HepG2 (cell line): Measurements from ENCODE around the gene NAA25. TPM values are rescaled to one million over a fixed set of nuclear protein-coding genes. Genes with fewer than 3 reads are reported as not detected.

Source experiments
- ATF3 ChIP-seq: sonication (generic); formaldehyde crosslinking; IDR thresholded peaks from 2 replicates; pipeline ENCODE4 v1.4.0; 2020; ENCODE audit warnings: missing genetic modification reagents
- ATF7 ChIP-seq, 2 experiments: fragments of 450-650 bp in 1 of 2; sonication (generic) in 1 of 2; formaldehyde crosslinking in 1 of 2; IDR thresholded peaks; 2 replicates each; pipeline versions ENCODE4 v1.4.0 to v1.6.1; 2016 to 2020; ENCODE audit warnings: antibody characterized with exemption in 1 of 2, mild to moderate bottlenecking in 1 of 2, missing genetic modification reagents in 1 of 2
- ATRX ChIP-seq: sonication (generic); formaldehyde crosslinking; IDR thresholded peaks from 2 replicates; pipeline ENCODE4 v1.4.0; 2020; ENCODE audit warnings: missing genetic modification reagents, borderline replicate concordance
- CREM ChIP-seq, 2 experiments: sonication (generic) in 1 of 2; formaldehyde crosslinking in 1 of 2; IDR thresholded peaks; 2 replicates each; pipeline versions ENCODE4 v1.4.0 to v1.6.1; 2016 to 2020; ENCODE audit warnings: antibody characterized with exemption in 1 of 2, mild to moderate bottlenecking in 1 of 2, missing genetic modification reagents in 1 of 2
- GFI1 ChIP-seq: sonication (generic); formaldehyde crosslinking; IDR thresholded peaks from 2 replicates; pipeline ENCODE4 v1.5.0; 2020; ENCODE audit warnings: missing genetic modification reagents, mild to moderate bottlenecking, borderline replicate concordance
- NR2C2 ChIP-seq: sonication (generic); formaldehyde crosslinking; IDR thresholded peaks from 2 replicates; pipeline ENCODE4 v1.4.0; 2020; ENCODE audit warnings: missing genetic modification reagents, mild to moderate bottlenecking, moderate library complexity, borderline replicate concordance
- RCOR2 ChIP-seq: IDR thresholded peaks from 2 replicates; pipeline ENCODE4 v1.6.1; 2016; ENCODE audit warnings: missing biosample characterization, missing genetic modification reagents
- SIX4 ChIP-seq: sonication (generic); formaldehyde crosslinking; IDR thresholded peaks from 2 replicates; pipeline ENCODE4 v1.4.0; 2020; ENCODE audit warnings: missing genetic modification reagents
- SOX5 ChIP-seq: IDR thresholded peaks from 2 replicates; pipeline ENCODE4 v1.6.1; 2016; ENCODE audit warnings: borderline replicate concordance
- SP2 ChIP-seq: sonication (generic); formaldehyde crosslinking; IDR thresholded peaks from 2 replicates; pipeline ENCODE4 v1.5.1; 2020; ENCODE audit warnings: mild to moderate bottlenecking, missing genetic modification reagents
- TBL1XR1 ChIP-seq: fragments of 150-350 bp; IDR thresholded peaks from 2 replicates; pipeline ENCODE4 v1.6.1; 2014; ENCODE audit warnings: borderline replicate concordance, low read length; ENCODE audit not compliant: partially characterized antibody
- U2AF1 ChIP-seq: fragments of 200-400 bp; formaldehyde crosslinking; optimal IDR thresholded peaks from 2 replicates; pipeline ENCODE3; 2017; ENCODE audit warnings: mild to moderate bottlenecking, low read depth, low read length
- ZBTB26 ChIP-seq: IDR thresholded peaks from 2 replicates; pipeline ENCODE4 v1.6.1; 2016; ENCODE audit warnings: missing compliant biosample characterization, missing genetic modification reagents, borderline replicate concordance
- ZFYVE20 ChIP-seq: sonication (generic); formaldehyde crosslinking; IDR thresholded peaks from 2 replicates; pipeline ENCODE4 v1.8.0; 2023; ENCODE audit warnings: low read depth, mild to moderate bottlenecking, moderate library complexity, missing genetic modification reagents, borderline replicate concordance
- ZNF12 ChIP-seq: sonication (generic); formaldehyde crosslinking; IDR thresholded peaks from 2 replicates; pipeline ENCODE4 v1.5.0; 2020; ENCODE audit warnings: missing genetic modification reagents
- ZNF225 ChIP-seq: sonication (generic); formaldehyde crosslinking; IDR thresholded peaks from 2 replicates; pipeline ENCODE4 v1.4.0; 2020; ENCODE audit warnings: mild to moderate bottlenecking, missing genetic modification reagents
- ZNF296 ChIP-seq: sonication (generic); formaldehyde crosslinking; conservative IDR thresholded peaks from 2 replicates; pipeline ENCODE4 v1.5.0; 2020; ENCODE audit warnings: mild to moderate bottlenecking, missing genetic modification reagents
- ZNF350 ChIP-seq: sonication (generic); formaldehyde crosslinking; IDR thresholded peaks from 2 replicates; pipeline ENCODE4 v1.4.0; 2020; ENCODE audit warnings: mild to moderate bottlenecking, low read depth, missing genetic modification reagents, borderline replicate concordance
- ZNF598 ChIP-seq: sonication (generic); formaldehyde crosslinking; IDR thresholded peaks from 2 replicates; pipeline ENCODE4 v1.5.1; 2020; ENCODE audit warnings: mild to moderate bottlenecking, missing genetic modification reagents, borderline replicate concordance
- ZNF891 ChIP-seq: sonication (generic); formaldehyde crosslinking; IDR thresholded peaks from 2 replicates; pipeline ENCODE4 v1.5.0; 2020; ENCODE audit warnings: mild to moderate bottlenecking, missing genetic modification reagents
- polyA plus RNA-seq, 8 experiments: library from polyadenylated mRNA; depleted of rRNA in 3 of 8; stranded (reverse) in 7 of 8; unstranded in 1 of 8; fragments of >200 nt; fragmentation: Illumina TruSeq in 4 of 8; extraction: Trizol in 4 of 8; gene quantifications; 2 replicates each; pipeline versions ENCODE4 v1.2.1 to v1.2.3, GENCODE V29; 2011 to 2016; ENCODE audit warnings: low read depth in 4 of 8, missing spikeins in 1 of 8, mixed read lengths in 1 of 8; ENCODE audit not compliant: insufficient read depth in 1 of 8
- total RNA-seq, 5 experiments: library from RNA; depleted of rRNA; stranded (reverse); fragments of >200 nt; fragmentation: Illumina TruSeq; extraction: Trizol; gene quantifications; 2 replicates each; pipeline ENCODE4 v1.2.3, GENCODE V29; 2016; ENCODE audit warnings: low read depth in 1 of 5
- TF ChIP-seq, protein P1 (sequence below): sonication (generic); formaldehyde crosslinking; IDR thresholded peaks from 2 replicates; pipeline ENCODE4 v1.5.0; 2020; ENCODE audit warnings: missing genetic modification reagents
- TF ChIP-seq, protein P2 (sequence below): sonication (generic); formaldehyde crosslinking; IDR thresholded peaks from 2 replicates; pipeline ENCODE4 v1.4.0; 2020; ENCODE audit warnings: mild to moderate bottlenecking, missing genetic modification reagents
- TF ChIP-seq, protein P3 (sequence below): sonication (generic); formaldehyde crosslinking; IDR thresholded peaks from 2 replicates; pipeline ENCODE4 v1.8.0; 2022; ENCODE audit warnings: mild to moderate bottlenecking, missing genetic modification reagents; ENCODE audit not compliant: insufficient replicate concordance

The NAA25 gene
- total and polyA plus RNA-seq, 2 of the 13 experiments (the other 11 are each of a cell fraction or from before 2014, with no cell fraction given) = 11.4 to 32.0 TPM

DNA sequence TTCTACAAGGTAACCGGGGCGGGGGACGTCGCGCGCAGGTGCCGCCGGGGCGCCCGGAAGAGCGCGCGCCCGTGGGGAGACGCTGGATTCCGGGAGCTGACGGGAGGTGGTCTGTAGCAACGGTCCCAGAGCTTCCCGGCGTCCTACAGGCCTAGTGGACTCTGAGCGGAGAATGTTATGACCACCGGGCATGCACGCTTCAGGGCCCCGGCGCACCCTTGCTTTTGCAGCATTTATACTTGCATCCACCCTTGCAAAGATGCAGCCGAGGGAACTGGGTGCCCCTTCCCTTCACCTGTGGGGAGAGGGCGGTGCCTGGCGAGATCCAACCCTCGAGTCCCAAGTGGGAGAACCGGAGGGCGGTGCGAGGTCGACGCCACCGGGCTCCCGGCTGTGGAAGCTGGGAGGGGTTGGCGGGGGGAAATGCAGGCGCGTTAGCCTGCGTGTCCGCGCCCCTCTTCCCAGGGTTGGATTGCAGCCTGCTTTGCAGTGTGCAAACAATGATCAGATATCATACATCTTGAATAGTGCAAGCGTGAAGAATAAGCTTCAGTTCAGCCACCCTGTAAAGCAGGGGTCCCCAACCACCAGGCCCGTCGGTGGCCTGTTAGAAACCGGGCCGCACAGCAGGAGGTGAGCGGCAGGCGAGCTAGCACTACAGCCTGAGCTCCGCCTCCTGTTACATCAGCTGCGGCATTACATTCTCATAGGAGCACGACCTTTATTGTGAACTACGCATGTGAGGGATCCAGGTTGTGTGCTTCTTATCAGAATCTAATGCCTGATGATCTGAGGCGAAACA lies 94.8 kb downstream of the NAA25 start (continued):
- TF ChIP-seq ATF7 (IDR thresholded peaks at IDR 0.05) (no peak), ATF7 (CRISPR knock-in tag; IDR thresholded peaks at IDR 0.05) (peak; percentile 62; the same call in 1 of the 2 replicates), SOX5 (peak; percentile 50; the same call in 1 of the 2 replicates), U2AF1 (no peak), RCOR2 (CRISPR knock-in tag) (no peak), CREM (IDR thresholded peaks at IDR 0.05) (no peak), CREM (CRISPR knock-in tag; IDR thresholded peaks at IDR 0.05) (no peak), ZNF296 (no peak; the same call in 1 of the 2 replicates), ZNF350 (CRISPR knock-in tag) (no peak; the same call in 1 of the 2 replicates), ZNF225 (CRISPR knock-in tag) (no peak; the same call in 1 of the 2 replicates), TBL1XR1 (no peak), SIX4 (CRISPR knock-in tag) (no peak), NR2C2 (CRISPR knock-in tag) (no peak; the same call in 1 of the 2 replicates), ZFYVE20 (CRISPR knock-in tag) (no peak), ZNF598 (no peak; the same call in none of the 2 replicates), ZNF12 (CRISPR knock-in tag) (no peak), ZBTB26 (0 out of 2 replicates have a peak, but pooled peaks have one; percentile 66), ATRX (no peak), ATF3 (CRISPR knock-in tag) (peak; percentile 39; the same call in 1 of the 2 replicates), GFI1 (CRISPR knock-in tag) (no peak), ZNF891 (CRISPR knock-in tag) (no peak), SP2 (CRISPR knock-in tag) (no peak; the same call in 1 of the 2 replicates)
- TF ChIP-seq, protein P1, sequence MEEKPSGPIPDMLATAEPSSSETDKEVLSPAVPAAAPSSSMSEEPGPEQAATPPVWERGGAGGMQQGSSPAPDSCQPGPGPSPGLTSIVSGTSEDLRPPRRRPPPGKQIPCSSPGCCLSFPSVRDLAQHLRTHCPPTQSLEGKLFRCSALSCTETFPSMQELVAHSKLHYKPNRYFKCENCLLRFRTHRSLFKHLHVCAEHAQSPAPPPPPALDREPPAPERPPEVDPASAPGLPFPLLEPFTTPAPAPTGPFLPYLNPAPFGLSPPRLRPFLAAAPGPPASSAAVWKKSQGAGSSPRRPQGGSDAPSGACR = no peak
- TF ChIP-seq, protein P2, sequence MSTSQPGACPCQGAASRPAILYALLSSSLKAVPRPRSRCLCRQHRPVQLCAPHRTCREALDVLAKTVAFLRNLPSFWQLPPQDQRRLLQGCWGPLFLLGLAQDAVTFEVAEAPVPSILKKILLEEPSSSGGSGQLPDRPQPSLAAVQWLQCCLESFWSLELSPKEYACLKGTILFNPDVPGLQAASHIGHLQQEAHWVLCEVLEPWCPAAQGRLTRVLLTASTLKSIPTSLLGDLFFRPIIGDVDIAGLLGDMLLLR (CRISPR knock-in tag) = peak; percentile 59
- TF ChIP-seq, protein P3, sequence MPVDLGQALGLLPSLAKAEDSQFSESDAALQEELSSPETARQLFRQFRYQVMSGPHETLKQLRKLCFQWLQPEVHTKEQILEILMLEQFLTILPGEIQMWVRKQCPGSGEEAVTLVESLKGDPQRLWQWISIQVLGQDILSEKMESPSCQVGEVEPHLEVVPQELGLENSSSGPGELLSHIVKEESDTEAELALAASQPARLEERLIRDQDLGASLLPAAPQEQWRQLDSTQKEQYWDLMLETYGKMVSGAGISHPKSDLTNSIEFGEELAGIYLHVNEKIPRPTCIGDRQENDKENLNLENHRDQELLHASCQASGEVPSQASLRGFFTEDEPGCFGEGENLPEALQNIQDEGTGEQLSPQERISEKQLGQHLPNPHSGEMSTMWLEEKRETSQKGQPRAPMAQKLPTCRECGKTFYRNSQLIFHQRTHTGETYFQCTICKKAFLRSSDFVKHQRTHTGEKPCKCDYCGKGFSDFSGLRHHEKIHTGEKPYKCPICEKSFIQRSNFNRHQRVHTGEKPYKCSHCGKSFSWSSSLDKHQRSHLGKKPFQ (CRISPR knock-in tag) = no peak
